Prostate gland (tissue), 2 donors: Measurements from ENCODE around the gene NFIX. TPM values are rescaled to one million over a fixed set of nuclear protein-coding genes. Genes with fewer than 3 reads are reported as not detected.

ENCODE experiments used
- DNase-seq: peaks from one replicate; pipeline ENCODE4 v3.0.0-alpha.2; 2019; ENCODE audit warnings: low spot score
- H3K27ac ChIP-seq, 2 donors: fragments of 200-600 bp; sonication (generic); 2 replicates each; pipeline ENCODE4 v1.5.1; 2017 to 2019
- H3K27me3 ChIP-seq: fragments of 200-600 bp; sonication (generic); replicated peaks from 2 replicates; pipeline ENCODE4 v1.5.1; 2019; ENCODE audit not compliant: insufficient read depth
- H3K36me3 ChIP-seq, 2 donors: fragments of 200-600 bp; sonication (generic); 1 replicate in 1 of 2; 2 replicates in 1 of 2; pipeline versions ENCODE4 v1.5.1 to v1.8.1; 2017 to 2019
- H3K4me1 ChIP-seq: fragments of 200-600 bp; sonication (generic); replicated peaks from 2 replicates; pipeline ENCODE4 v1.5.1; 2019
- H3K4me3 ChIP-seq, 2 donors: fragments of 200-600 bp; sonication (generic); 2 replicates each; pipeline ENCODE4 v1.5.1; 2017 to 2019
- H3K9me3 ChIP-seq: fragments of 200-600 bp; sonication (generic); 2 replicates; pipeline ENCODE4 v1.5.1; 2017
- CTCF ChIP-seq, 4 experiments: fragments of 200-600 bp in 2 of 4; fragments of 450-650 bp in 2 of 4; sonication (generic) in 2 of 4; IDR thresholded peaks; 1 replicate in 3 of 4; 2 replicates in 1 of 4; pipeline ENCODE4 v1.5.1; 2016 to 2019; ENCODE audit warnings: antibody characterized with exemption in 4 of 4, mild to moderate bottlenecking in 2 of 4, moderate library complexity in 2 of 4
- POLR2A ChIP-seq: fragments of 450-650 bp; IDR thresholded peaks from one replicate; pipeline ENCODE4 v1.6.1; 2016; ENCODE audit warnings: antibody characterized with exemption, mild to moderate bottlenecking
- POLR2AphosphoS5 ChIP-seq: sonication (generic); formaldehyde crosslinking; IDR thresholded peaks from one replicate; pipeline ENCODE4 v1.6.1; 2017; ENCODE audit warnings: antibody characterized with exemption
- WGBS: methylation state at CpG from one replicate; pipeline ENCODE4 v1.1.5; 2018; 5-methylcytosine and 5-hydroxymethylcytosine counted together
- intact Hi-C: fragments of 100-400 bp; cut with DNase I; formaldehyde crosslinking; loops from one replicate; pipeline ENCODE4 v1.14.2; 2022
- total RNA-seq, 2 donors: library from RNA; depleted of rRNA; stranded (reverse); fragments of >200 nt; gene quantifications; one replicate each; pipeline ENCODE4 v1.1.0, GENCODE V29; 2016

NFIX gene
- total RNA-seq, 2 donors from 2014 or later: 185 to 286 TPM

- Histone ChIP-seq H3K27ac (no peak overlapping the region), H3K9me3 (no peaks in the 10 kb centered on the region), H3K27me3 (no peaks in the 10 kb centered on the region), H3K4me1 (peaks cover 11% of the 10 kb centered on the region), H3K4me3 (no peak overlapping the region), H3K36me3 (no peaks in the 10 kb centered on the region)
- WGBS: 67% methylated on average over 8 of the region's 8 CpGs
- DNase-seq: no peak
- intact Hi-C loops: no loop called here
- TF ChIP-seq POLR2AphosphoS5: no peak
- no peak for TF ChIP-seq POLR2A
- no peak for TF ChIP-seq CTCF (IDR thresholded peaks at IDR 0.05)
These were observed 124.4 kb downstream of the NFIX start for GRCh38 chr19:13119627-13120026.

GRCh38 chr19:13120031-13120430 lies 124.8 kb downstream of the NFIX start:
- no peaks in the 10 kb centered on the region for H3K36me3 ChIP-seq
- TF ChIP-seq CTCF (IDR thresholded peaks at IDR 0.05): no peak
- TF ChIP-seq POLR2A: no peak
- TF ChIP-seq POLR2AphosphoS5: no peak
- peaks cover 11% of the 10 kb centered on the region for H3K4me1 ChIP-seq
- H3K27ac ChIP-seq: no peak overlapping the region
- H3K27me3 ChIP-seq: no peaks in the 10 kb centered on the region
- no peak overlapping the region for H3K4me3 ChIP-seq
- H3K9me3 ChIP-seq: no peaks in the 10 kb centered on the region
- WGBS: 66% methylated on average over 9 of the region's 9 CpGs
- no peak for DNase-seq
- intact Hi-C loops: no loop called here

- H3K27ac ChIP-seq: no peak overlapping the region
- H3K9me3 ChIP-seq: no peaks in the 10 kb centered on the region
- H3K4me3 ChIP-seq: no peak overlapping the region
- DNase-seq: no peak
- 66% methylated on average over 10 of the region's 10 CpGs for WGBS
- H3K27me3 ChIP-seq: no peaks in the 10 kb centered on the region
- peaks cover 3% of the 10 kb centered on the region for H3K4me1 ChIP-seq
- TF ChIP-seq POLR2AphosphoS5 (no peak), POLR2A (no peak), CTCF (IDR thresholded peaks at IDR 0.05) (no peak)
- H3K36me3 ChIP-seq: no peaks in the 10 kb centered on the region
- intact Hi-C loops: no loop called here
These were observed 125.5 kb downstream of the NFIX start for GRCh38 chr19:13120817-13121216.

GRCh38 chr19:13121551-13122274 lies 126.4 kb downstream of the NFIX start:
- no peak for DNase-seq
- Histone ChIP-seq H3K36me3 (no peaks in the 10 kb centered on the region), H3K4me1 (no peaks in the 10 kb centered on the region), H3K9me3 (no peaks in the 10 kb centered on the region), H3K27me3 (no peaks in the 10 kb centered on the region), H3K4me3 (no peak overlapping the region), H3K27ac (no peak overlapping the region)
- intact Hi-C loops: no loop called here
- no peak for TF ChIP-seq POLR2A
- TF ChIP-seq POLR2AphosphoS5: no peak
- TF ChIP-seq CTCF (IDR thresholded peaks at IDR 0.05): no peak
- 85% methylated on average over 18 of the region's 18 CpGs for WGBS

- Histone ChIP-seq H3K27ac (no peak overlapping the region), H3K4me3 (no peak overlapping the region), H3K36me3 (no peaks in the 10 kb centered on the region), H3K27me3 (no peaks in the 10 kb centered on the region), H3K9me3 (no peaks in the 10 kb centered on the region), H3K4me1 (no peaks in the 10 kb centered on the region)
- DNase-seq: no peak
- WGBS: 88% methylated on average over 13 of the region's 13 CpGs
- TF ChIP-seq POLR2AphosphoS5 (no peak), POLR2A (no peak), CTCF (IDR thresholded peaks at IDR 0.05) (no peak)
- intact Hi-C loops: no loop called here
These were observed 127.1 kb downstream of the NFIX start for GRCh38 chr19:13122275-13122878.
